Esophagus squamous epithelium (tissue), 4 donors: ENCODE measurements around the gene GALM.

Source experiments
- CTCF ChIP-seq, 6 experiments: fragments of 450-650 bp in 4 of 6; fragments of 200-600 bp in 2 of 6; sonication (generic) in 2 of 6; IDR thresholded peaks; one replicate each; pipeline ENCODE4 v1.5.1; 2016 to 2019; ENCODE audit warnings: antibody characterized with exemption in 6 of 6, mild to moderate bottlenecking in 4 of 6, moderate library complexity in 4 of 6
- POLR2A ChIP-seq, 4 donors: fragments of 450-650 bp; IDR thresholded peaks; one replicate each; pipeline ENCODE4 v1.6.1; 2017; ENCODE audit warnings: antibody characterized with exemption in 4 of 4, mild to moderate bottlenecking in 4 of 4, moderate library complexity in 3 of 4

- TF ChIP-seq CTCF (IDR thresholded peaks at IDR 0.05) (no peak), POLR2A (IDR thresholded peaks at IDR 0.05) (no peak)
Observed at GRCh38 chr2:38709567-38710194, 43.8 kb downstream of the GALM start.
